ENCODE data around the gene EPHB1. TPM values are rescaled to one million over a fixed set of nuclear protein-coding genes. Genes with fewer than 3 reads are reported as not detected.
"Not testable (repeated sequence)": the region's sequence is repeated elsewhere in the genome, so short reads cannot be mapped to it uniquely, and the experiment has no call there.

Gene EPHB1
- total RNA-seq, 1 experiment from 2014 or later, result 0.29 TPM

GRCh38 chr3:135050536-135050935, 255.5 kb downstream of the EPHB1 start:
- peak; percentile 1 for DNase-seq (ENCODE audit: low spot score)

- peak; percentile 1 for DNase-seq (ENCODE audit: low spot score)
These were observed 256.4 kb downstream of the EPHB1 start for GRCh38 chr3:135051409-135051973.

- DNase-seq (ENCODE audit: low spot score), result no peak
These were observed 260.4 kb downstream of the EPHB1 start for GRCh38 chr3:135055449-135055848.

- no peak for DNase-seq (ENCODE audit: low spot score)
These were observed 261.1 kb downstream of the EPHB1 start for GRCh38 chr3:135056084-135056730.

- DNase-seq (ENCODE audit: low spot score), result no peak
These were observed 261.8 kb downstream of the EPHB1 start for GRCh38 chr3:135056733-135057310.

GRCh38 chr3:135057996-135058395, 262.9 kb downstream of the EPHB1 start:
- DNase-seq (ENCODE audit: low spot score), result no peak

- DNase-seq (ENCODE audit: low spot score), result no peak
These were observed 264.5 kb downstream of the EPHB1 start for GRCh38 chr3:135059580-135059979.

- not testable (repeated sequence) for DNase-seq (ENCODE audit: low spot score)
These were observed 272.0 kb downstream of the EPHB1 start for GRCh38 chr3:135066844-135067727.

- no peak for DNase-seq (ENCODE audit: low spot score)
These were observed 273.0 kb downstream of the EPHB1 start for GRCh38 chr3:135068011-135068410.

- DNase-seq (ENCODE audit: low spot score), result no peak
These were observed 274.3 kb downstream of the EPHB1 start for GRCh38 chr3:135069406-135069805.

GRCh38 chr3:135071483-135071882, 276.4 kb downstream of the EPHB1 start:
- DNase-seq (ENCODE audit: low spot score), result no peak

GRCh38 chr3:135072431-135072830, 277.4 kb downstream of the EPHB1 start:
- no peak for DNase-seq (ENCODE audit: low spot score)

- no peak for DNase-seq (ENCODE audit: low spot score)
These were observed 280.1 kb downstream of the EPHB1 start for GRCh38 chr3:135075157-135075556.

GRCh38 chr3:135076341-135076740, 281.3 kb downstream of the EPHB1 start:
- DNase-seq (ENCODE audit: low spot score), result no peak

GRCh38 chr3:135077186-135077585, 282.1 kb downstream of the EPHB1 start:
- no peak for DNase-seq (ENCODE audit: low spot score)

- DNase-seq (ENCODE audit: low spot score), result no peak
These were observed 283.2 kb downstream of the EPHB1 start for GRCh38 chr3:135078283-135078682.

GRCh38 chr3:135079095-135079494, 284.0 kb downstream of the EPHB1 start:
- DNase-seq (ENCODE audit: low spot score), result no peak

GRCh38 chr3:135081451-135081850, 286.4 kb downstream of the EPHB1 start:
- no peak for DNase-seq (ENCODE audit: low spot score)

GRCh38 chr3:135081856-135082434, 286.9 kb downstream of the EPHB1 start:
- no peak for DNase-seq (ENCODE audit: low spot score)

GRCh38 chr3:135082706-135083105, 287.6 kb downstream of the EPHB1 start:
- DNase-seq (ENCODE audit: low spot score), result no peak

GRCh38 chr3:135083179-135083578, 288.1 kb downstream of the EPHB1 start:
- DNase-seq (ENCODE audit: low spot score), result no peak

GRCh38 chr3:135083756-135084155, 288.7 kb downstream of the EPHB1 start:
- DNase-seq (ENCODE audit: low spot score), result no peak
